GM12891 (cell line): ENCODE data around the gene AEBP1.

Experiments used
- POLR2A ChIP-seq: IDR thresholded peaks from 2 replicates; pipeline ENCODE4 v1.6.1; 2011; ENCODE audit warnings: low read depth, low read length, control low read depth
- TAF1 ChIP-seq: IDR thresholded peaks from 2 replicates; pipeline ENCODE4 v1.6.1; 2011; ENCODE audit warnings: low read depth, low read length, control low read depth

DNA sequence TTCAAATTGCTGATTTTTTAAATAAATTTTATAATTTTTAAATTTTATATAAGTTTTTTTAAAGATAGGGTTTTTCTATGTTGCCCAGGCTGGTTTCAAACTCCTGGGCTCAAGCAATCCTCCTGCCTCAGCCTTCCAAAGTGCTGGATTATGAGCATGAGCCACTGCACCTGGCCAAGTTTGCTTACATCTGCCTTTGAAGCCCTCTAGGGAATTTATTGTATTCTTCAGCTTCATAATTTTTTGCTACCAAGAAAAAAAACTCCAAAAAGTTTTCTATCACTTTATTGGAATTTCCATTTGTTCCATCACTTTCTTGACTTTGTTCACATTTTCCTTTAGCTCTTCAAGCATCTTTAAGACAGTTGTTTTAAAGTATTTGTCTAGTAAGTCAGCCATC is 23.0 kb downstream of the AEBP1 start:
- TF ChIP-seq POLR2A (no peak), TAF1 (no peak)
